HCT116 (cell line): Measurements from ENCODE around the gene NBDY. TPM values are rescaled to one million over a fixed set of nuclear protein-coding genes. Genes with fewer than 3 reads are reported as not detected.

Experiments used
- ATAC-seq: fragments of 200-7000 bp; cut with Tn5 transposase; 2 replicates; pipeline ENCODE4 v1.9.1; 2020; ENCODE audit warnings: mild to moderate bottlenecking, moderate library complexity
- BruUV-seq: library from RNA; stranded (reverse); fragments of 400-500 nt; replicated peaks from 2 replicates; lab custom pipeline; 2021; lab: Mats Ljungman, UMichigan
- CTCF ChIA-PET: fragments of 300-600 bp; sonication (Branson Sonifier 250); formaldehyde crosslinking; loops from one replicate; lab custom pipeline; 2021; ENCODE audit warnings: antibody characterized with exemption; lab: Charles Lee
- POLR2A ChIA-PET: fragments of 300-600, 350-600 bp; sonication (Branson Sonifier 250); formaldehyde crosslinking; loops from one replicate; lab custom pipeline; 2021; ENCODE audit warnings: antibody characterized with exemption; lab: Charles Lee
- RAD21 ChIA-PET, 2 experiments: fragments of 300-600 bp; sonication (Branson Sonifier 250); formaldehyde crosslinking; loops; one replicate each; lab custom pipeline; 2023; ENCODE audit warnings: low total read pairs in 2 of 2; ENCODE audit not compliant: uncharacterized antibody in 2 of 2, unreplicated experiment in 2 of 2, low non-redundant PET in 1 of 2; lab: Charles Lee
- DNase-seq: peaks from one replicate; pipeline ENCODE4 v3.0.0-alpha.2; 2010; ENCODE audit warnings: low read depth, low spot score
- H2AFZ ChIP-seq: fragments of 200-600 bp; shearing (Covaris generic), sonication (generic); 2 replicates; pipeline ENCODE4 v1.6.1; 2017; ENCODE audit warnings: low read depth, mixed run types, mixed read lengths, antibody characterized with exemption, low read length; ENCODE audit not compliant: poor library complexity, severe bottlenecking
- H3K27ac ChIP-seq: 2 replicates; pipeline ENCODE4 v1.5.1; 2012; ENCODE audit warnings: low read depth, low read length
- H3K27me3 ChIP-seq: fragments of 200-600 bp; sonication (generic); 2 replicates; pipeline ENCODE4 v1.6.1; 2016; ENCODE audit warnings: mixed run types, low read length, mixed read lengths; ENCODE audit not compliant: insufficient read depth
- H3K36me3 ChIP-seq, 2 experiments: fragments of 200-500 bp in 1 of 2; fragments of 200-600 bp in 1 of 2; sonication (Bioruptor generic) in 1 of 2; sonication (generic) in 1 of 2; 2 replicates each; pipeline versions ENCODE4 v1.5.1 to v1.6.1; 2014 to 2016; ENCODE audit warnings: low read length in 2 of 2, inconsistent platforms in 1 of 2, mixed read lengths in 1 of 2, mixed run types in 1 of 2; ENCODE audit not compliant: insufficient read depth in 2 of 2, control insufficient read depth in 1 of 2
- H3K4me1 ChIP-seq, 2 experiments: fragments of 200-600 bp in 1 of 2; sonication (generic) in 1 of 2; 2 replicates each; pipeline versions ENCODE4 v1.5.1 to v1.6.1; 2012 to 2017; ENCODE audit warnings: low read length in 2 of 2, inconsistent platforms in 1 of 2, mild to moderate bottlenecking in 1 of 2, mixed read lengths in 1 of 2, mixed run types in 1 of 2, moderate library complexity in 1 of 2; ENCODE audit not compliant: insufficient read depth in 2 of 2, control insufficient read depth in 1 of 2
- H3K4me2 ChIP-seq: fragments of 200-600 bp; sonication (generic); 2 replicates; pipeline ENCODE4 v1.6.1; 2017; ENCODE audit warnings: mixed run types, low read length, mixed read lengths
- H3K4me3 ChIP-seq, 2 experiments: fragments of 200-600 bp in 1 of 2; sonication (generic) in 1 of 2; replicated peaks in 1 of 2; 2 replicates each; pipeline ENCODE4 v1.5.1; 2011 to 2016; ENCODE audit warnings: low read length in 2 of 2, control low read depth in 1 of 2, low read depth in 1 of 2, mild to moderate bottlenecking in 1 of 2, mixed read lengths in 1 of 2, mixed run types in 1 of 2
- H3K79me2 ChIP-seq: fragments of 200-600 bp; sonication (generic); 2 replicates; pipeline ENCODE4 v1.6.1; 2017; ENCODE audit warnings: mild to moderate bottlenecking, mixed run types, low read length, moderate library complexity, mixed read lengths; ENCODE audit not compliant: insufficient read depth
- H3K9ac ChIP-seq: fragments of 200-600 bp; sonication (generic); 2 replicates; pipeline ENCODE4 v1.6.1; 2016; ENCODE audit warnings: low read length, mixed read lengths
- H3K9me2 ChIP-seq: fragments of 200-600 bp; sonication (generic), shearing (Covaris generic); 2 replicates; pipeline ENCODE4 v1.6.1; 2017; ENCODE audit warnings: mixed run types, mild to moderate bottlenecking, moderate library complexity; ENCODE audit not compliant: insufficient read depth
- H3K9me3 ChIP-seq, 2 experiments: fragments of 200-500 bp in 1 of 2; fragments of 200-600 bp in 1 of 2; sonication (Bioruptor generic) in 1 of 2; sonication (generic) in 1 of 2; 2 replicates each; pipeline ENCODE4 v1.6.1; 2014 to 2017; ENCODE audit warnings: low read length in 2 of 2, mixed read lengths in 2 of 2, inconsistent platforms in 1 of 2, low read depth in 1 of 2, mild to moderate bottlenecking in 1 of 2, mixed run types in 1 of 2, moderate library complexity in 1 of 2; ENCODE audit not compliant: control insufficient read depth in 1 of 2, insufficient read depth in 1 of 2
- H4K20me1 ChIP-seq: fragments of 200-600 bp; sonication (generic), shearing (Covaris generic); 2 replicates; pipeline ENCODE4 v1.6.1; 2017; ENCODE audit warnings: mixed run types, mild to moderate bottlenecking, moderate library complexity; ENCODE audit not compliant: insufficient read depth
- JUND ChIP-seq: IDR thresholded peaks from 2 replicates; pipeline ENCODE4 v1.6.1; 2012
- POLR2AphosphoS5 ChIP-seq: IDR thresholded peaks from 2 replicates; pipeline ENCODE4 v1.6.1; 2011; ENCODE audit warnings: mild to moderate bottlenecking, low read depth, low read length, moderate library complexity
- RAD21 ChIP-seq: IDR thresholded peaks from 2 replicates; pipeline ENCODE4 v1.6.1; 2012; ENCODE audit warnings: low read depth, mild to moderate bottlenecking
- REST ChIP-seq: IDR thresholded peaks from 2 replicates; pipeline ENCODE4 v1.6.1; 2012; ENCODE audit warnings: low read depth
- SIN3A ChIP-seq: IDR thresholded peaks from 2 replicates; pipeline ENCODE4 v1.6.1; 2012; ENCODE audit warnings: low read depth
- YY1 ChIP-seq: IDR thresholded peaks from 2 replicates; pipeline ENCODE4 v1.6.1; 2011; ENCODE audit warnings: low read length, low read depth, moderate library complexity, mild to moderate bottlenecking; ENCODE audit not compliant: insufficient replicate concordance; ENCODE audit errors: extremely low read depth
- ZFX ChIP-seq: fragments of 450-650 bp; IDR thresholded peaks from 2 replicates; pipeline ENCODE4 v1.6.1; 2017
- ZNF274 ChIP-seq: fragments of 200-500 bp; sonication (Bioruptor generic); IDR thresholded peaks from 2 replicates; pipeline ENCODE4 v1.6.1; 2014; ENCODE audit warnings: mild to moderate bottlenecking, low read depth, low read length, inconsistent platforms
- intact Hi-C: fragments of 100-400 bp; cut with micrococcal nuclease; formaldehyde crosslinking; loops from 2 replicates; pipeline ENCODE4 v1.10.0; 2022
- total RNA-seq: library from RNA; stranded (reverse); gene quantifications from one replicate; pipeline ENCODE4 v1.2.1, GENCODE V29; 2021; ENCODE audit not compliant: unreplicated experiment

The NBDY gene
- total RNA-seq, 1 experiment from 2014 or later = 65.6 TPM

- Histone ChIP-seq H3K27me3 (no peaks in the 10 kb centered on the region), H3K9me2 (no peaks in the 10 kb centered on the region), H3K79me2 (no peaks in the 10 kb centered on the region), H3K36me3 (no peaks in the 10 kb centered on the region), H3K27ac (no peak overlapping the region), H3K4me3 (no peak overlapping the region), H3K4me2 (no peak overlapping the region), H3K9me3 (no peaks in the 10 kb centered on the region), H4K20me1 (no peaks in the 10 kb centered on the region), H3K9ac (no peak overlapping the region), H3K4me1 (no peaks in the 10 kb centered on the region), H2AFZ (no peak overlapping the region)
- intact Hi-C loops = no loop called here
- no peak for DNase-seq
- BruUV-seq = no TSS peak
- ChIA-PET RAD21 (no interaction called here), POLR2A (no interaction called here), CTCF (no interaction called here)
- TF ChIP-seq RAD21 (no peak), ZNF274 (no peak)
- ATAC-seq = no peak
These were observed 63.4 kb downstream of the NBDY start for GRCh38 chrX:56792270-56793111.

GRCh38 chrX:56793112-56793430 lies 64.0 kb downstream of the NBDY start:
- Histone ChIP-seq H3K4me2 (no peak overlapping the region), H2AFZ (no peak overlapping the region), H3K27ac (no peak overlapping the region), H3K79me2 (no peaks in the 10 kb centered on the region), H3K36me3 (no peaks in the 10 kb centered on the region), H3K9ac (no peak overlapping the region), H3K4me3 (no peak overlapping the region), H3K27me3 (no peaks in the 10 kb centered on the region), H3K4me1 (no peaks in the 10 kb centered on the region), H4K20me1 (no peaks in the 10 kb centered on the region), H3K9me2 (no peaks in the 10 kb centered on the region), H3K9me3 (no peaks in the 10 kb centered on the region)
- ChIA-PET CTCF (no interaction called here), RAD21 (no interaction called here), POLR2A (no interaction called here)
- BruUV-seq = no TSS peak
- DNase-seq (no peak), ATAC-seq (no peak)
- intact Hi-C loops = no loop called here
- TF ChIP-seq SIN3A = no peak
- no peak for TF ChIP-seq POLR2AphosphoS5
- no peak for TF ChIP-seq JUND
- TF ChIP-seq YY1 = no peak
- no peak for TF ChIP-seq ZFX
- no peak for TF ChIP-seq REST
